Measurements from ENCODE around the gene NELL2.

DNA sequence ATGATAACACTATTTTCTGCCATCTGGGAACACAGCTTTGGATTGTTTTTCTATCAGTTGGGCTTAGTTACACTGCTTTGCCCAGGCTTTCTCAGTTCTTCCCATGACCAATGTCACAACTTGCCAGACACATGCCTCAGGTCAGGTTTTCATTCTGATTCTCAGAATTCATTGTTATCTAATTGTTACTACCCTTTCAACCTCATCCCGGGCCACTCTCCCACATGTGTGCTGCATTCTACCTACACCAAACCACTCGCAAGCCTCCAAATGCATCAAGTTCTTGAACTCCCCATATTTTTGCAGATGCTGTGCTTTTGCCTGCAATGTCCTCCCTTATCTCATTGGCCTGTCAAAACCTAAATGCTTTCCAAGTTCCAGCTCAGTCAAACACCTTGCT is 36.3 kb downstream of the NELL2 start:
- TF ChIP-seq, protein P1, sequence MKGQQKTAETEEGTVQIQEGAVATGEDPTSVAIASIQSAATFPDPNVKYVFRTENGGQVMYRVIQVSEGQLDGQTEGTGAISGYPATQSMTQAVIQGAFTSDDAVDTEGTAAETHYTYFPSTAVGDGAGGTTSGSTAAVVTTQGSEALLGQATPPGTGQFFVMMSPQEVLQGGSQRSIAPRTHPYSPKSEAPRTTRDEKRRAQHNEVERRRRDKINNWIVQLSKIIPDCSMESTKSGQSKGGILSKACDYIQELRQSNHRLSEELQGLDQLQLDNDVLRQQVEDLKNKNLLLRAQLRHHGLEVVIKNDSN (IDR thresholded peaks at IDR 0.05) = no peak
- TF ChIP-seq EP300 (IDR thresholded peaks at IDR 0.05; ENCODE audit: borderline replicate concordance) (no peak), CREB1 (IDR thresholded peaks at IDR 0.05; ENCODE audit: low read depth) (no peak), TAF1 (IDR thresholded peaks at IDR 0.05; ENCODE audit: low read depth) (no peak), FOXM1 (IDR thresholded peaks at IDR 0.05; ENCODE audit: borderline replicate concordance, low read depth) (no peak), RAD21 (IDR thresholded peaks at IDR 0.05; ENCODE audit: low read depth) (no peak), EGR1 (IDR thresholded peaks at IDR 0.05) (no peak), ZBTB7A (IDR thresholded peaks at IDR 0.05; ENCODE audit: low read depth) (no peak), CEBPB (IDR thresholded peaks at IDR 0.05) (no peak)
- TF ChIP-seq, protein P2, sequence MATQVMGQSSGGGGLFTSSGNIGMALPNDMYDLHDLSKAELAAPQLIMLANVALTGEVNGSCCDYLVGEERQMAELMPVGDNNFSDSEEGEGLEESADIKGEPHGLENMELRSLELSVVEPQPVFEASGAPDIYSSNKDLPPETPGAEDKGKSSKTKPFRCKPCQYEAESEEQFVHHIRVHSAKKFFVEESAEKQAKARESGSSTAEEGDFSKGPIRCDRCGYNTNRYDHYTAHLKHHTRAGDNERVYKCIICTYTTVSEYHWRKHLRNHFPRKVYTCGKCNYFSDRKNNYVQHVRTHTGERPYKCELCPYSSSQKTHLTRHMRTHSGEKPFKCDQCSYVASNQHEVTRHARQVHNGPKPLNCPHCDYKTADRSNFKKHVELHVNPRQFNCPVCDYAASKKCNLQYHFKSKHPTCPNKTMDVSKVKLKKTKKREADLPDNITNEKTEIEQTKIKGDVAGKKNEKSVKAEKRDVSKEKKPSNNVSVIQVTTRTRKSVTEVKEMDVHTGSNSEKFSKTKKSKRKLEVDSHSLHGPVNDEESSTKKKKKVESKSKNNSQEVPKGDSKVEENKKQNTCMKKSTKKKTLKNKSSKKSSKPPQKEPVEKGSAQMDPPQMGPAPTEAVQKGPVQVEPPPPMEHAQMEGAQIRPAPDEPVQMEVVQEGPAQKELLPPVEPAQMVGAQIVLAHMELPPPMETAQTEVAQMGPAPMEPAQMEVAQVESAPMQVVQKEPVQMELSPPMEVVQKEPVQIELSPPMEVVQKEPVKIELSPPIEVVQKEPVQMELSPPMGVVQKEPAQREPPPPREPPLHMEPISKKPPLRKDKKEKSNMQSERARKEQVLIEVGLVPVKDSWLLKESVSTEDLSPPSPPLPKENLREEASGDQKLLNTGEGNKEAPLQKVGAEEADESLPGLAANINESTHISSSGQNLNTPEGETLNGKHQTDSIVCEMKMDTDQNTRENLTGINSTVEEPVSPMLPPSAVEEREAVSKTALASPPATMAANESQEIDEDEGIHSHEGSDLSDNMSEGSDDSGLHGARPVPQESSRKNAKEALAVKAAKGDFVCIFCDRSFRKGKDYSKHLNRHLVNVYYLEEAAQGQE (IDR thresholded peaks at IDR 0.05; ENCODE audit: low read depth) = no peak

All from Ishikawa (cell line).